OCI-LY7 (cell line): ENCODE data around the gene SMIM45.

Experiments
- BruUV-seq: library from RNA; stranded (reverse); fragments of 400-500 nt; replicated peaks from 2 replicates; lab custom pipeline; 2021; lab: Mats Ljungman, UMichigan
- CTCF ChIA-PET: fragments of 300-600 bp; sonication (Branson Sonifier 250); formaldehyde crosslinking; loops from one replicate; lab custom pipeline; 2022; ENCODE audit warnings: antibody characterized with exemption; ENCODE audit not compliant: unreplicated experiment; lab: Charles Lee
- POLR2A ChIA-PET: fragments of 300-600 bp; sonication (Branson Sonifier 250); formaldehyde crosslinking; loops from one replicate; lab custom pipeline; 2022; ENCODE audit warnings: antibody characterized with exemption; lab: Charles Lee
- DNase-seq: peaks from one replicate; pipeline ENCODE4 v3.0.0-alpha.2; 2015; ENCODE audit warnings: low spot score
- H2AFZ ChIP-seq: fragments of 200-600 bp; sonication (generic), shearing (Covaris generic); 2 replicates; pipeline ENCODE4 v1.6.1; 2014; ENCODE audit warnings: mild to moderate bottlenecking, antibody characterized with exemption, low read length, moderate library complexity
- H3K27ac ChIP-seq: fragments of 200-600 bp; sonication (generic); 2 replicates; pipeline ENCODE4 v1.5.1; 2014; ENCODE audit warnings: mixed run types, low read depth, mild to moderate bottlenecking, moderate library complexity, low read length, inconsistent platforms; ENCODE audit not compliant: poor library complexity, severe bottlenecking
- H3K36me3 ChIP-seq: fragments of 200-600 bp; sonication (generic); 2 replicates; pipeline ENCODE4 v1.6.1; 2014; ENCODE audit warnings: mild to moderate bottlenecking, antibody characterized with exemption, low read length, moderate library complexity, mixed read lengths; ENCODE audit not compliant: insufficient read depth
- H3K4me1 ChIP-seq: fragments of 200-600 bp; sonication (generic); 2 replicates; pipeline ENCODE4 v1.5.1; 2014; ENCODE audit warnings: mild to moderate bottlenecking, low read length; ENCODE audit not compliant: insufficient read depth, poor library complexity, severe bottlenecking
- H3K4me2 ChIP-seq: fragments of 200-600 bp; sonication (generic); 2 replicates; pipeline ENCODE4 v1.6.1; 2014; ENCODE audit warnings: mild to moderate bottlenecking, low read length
- H3K4me3 ChIP-seq: fragments of 200-600 bp; sonication (generic); 2 replicates; pipeline ENCODE4 v1.5.1; 2014; ENCODE audit warnings: mild to moderate bottlenecking, low read depth, low read length; ENCODE audit not compliant: poor library complexity, severe bottlenecking
- H3K79me2 ChIP-seq: fragments of 200-600 bp; sonication (generic); 2 replicates; pipeline ENCODE4 v1.6.1; 2016; ENCODE audit warnings: low read depth, mild to moderate bottlenecking, low read length, moderate library complexity, mixed read lengths; ENCODE audit not compliant: insufficient read depth
- H3K9me2 ChIP-seq: fragments of 200-600 bp; sonication (generic); 2 replicates; pipeline ENCODE4 v1.6.1; 2016; ENCODE audit warnings: mild to moderate bottlenecking, low read length, mixed read lengths; ENCODE audit not compliant: insufficient read depth
- H3K9me3 ChIP-seq: fragments of 200-600 bp; sonication (generic); 2 replicates; pipeline ENCODE4 v1.6.1; 2014; ENCODE audit warnings: mild to moderate bottlenecking, mixed run types, low read length, mixed read lengths
- H4K20me1 ChIP-seq: fragments of 200-600 bp; sonication (generic); 2 replicates; pipeline ENCODE4 v1.6.1; 2014; ENCODE audit warnings: mild to moderate bottlenecking, antibody characterized with exemption, low read length, moderate library complexity, mixed read lengths; ENCODE audit not compliant: insufficient read depth
- CTCF ChIP-seq: fragments of 200-600 bp; sonication (generic); conservative IDR thresholded peaks from 2 replicates; pipeline ENCODE4 v1.5.1; 2014; ENCODE audit warnings: mild to moderate bottlenecking, antibody characterized with exemption, low read length, moderate library complexity, mixed read lengths
- EZH2phosphoT487 ChIP-seq: fragments of 200-600 bp; sonication (generic); IDR thresholded peaks from 2 replicates; pipeline ENCODE4 v1.6.1; 2018; ENCODE audit warnings: low read depth, borderline replicate concordance, mild to moderate bottlenecking, mixed run types, antibody characterized with exemption, low read length, moderate library complexity, mixed read lengths
- intact Hi-C: fragments of 100-400 bp; cut with micrococcal nuclease; formaldehyde crosslinking; loops from one replicate; pipeline ENCODE4 v1.10.0; 2022; ENCODE audit not compliant: unreplicated experiment

SMIM45 gene

GRCh38 chr22:41927813-41928212 is 24.1 kb upstream of the SMIM45 start:
- peak; percentile 39 for DNase-seq
- Histone ChIP-seq H3K27ac (peak overlapping the region; percentile 76), H3K9me3 (no peaks in the 10 kb centered on the region), H2AFZ (no peak overlapping the region), H3K79me2 (peaks cover 4% of the 10 kb centered on the region; the same call in 1 of the 2 replicates), H3K4me3 (no peak overlapping the region), H3K9me2 (no peaks in the 10 kb centered on the region), H3K36me3 (peaks cover 26% of the 10 kb centered on the region; the same call in 1 of the 2 replicates), H3K4me1 (peaks cover 95% of the 10 kb centered on the region), H4K20me1 (no peaks in the 10 kb centered on the region), H3K4me2 (peak overlapping the region; percentile 68; the same call in 1 of the 2 replicates)
- intact Hi-C loops = loop anchor here (5.0 kb wide), 1 partner anchor 106 kb away; no protein-coding TSS in a partner anchor
- ChIA-PET CTCF (interaction anchor here (0.6 kb wide), 1 partner anchor 13 kb away, joined by 3 read pairs; no protein-coding TSS in a partner anchor), POLR2A (interaction anchor here (0.7 to 3.0 kb wide), 4 partner anchors 8 to 19 kb away, joined by 3 to 9 read pairs (median 4); partner anchors contain the start of gene CENPM)
- BruUV-seq = no TSS peak
- TF ChIP-seq EZH2phosphoT487 = no peak
- TF ChIP-seq CTCF = no peak

GRCh38 chr22:41928593-41929417 is 23.1 kb upstream of the SMIM45 start:
- POLR2A ChIA-PET = interaction anchor here (0.7 to 3.0 kb wide), 3 partner anchors 7 to 18 kb away, joined by 3 to 9 read pairs (median 6); partner anchors contain the start of gene CENPM
- BruUV-seq = no TSS peak
- Histone ChIP-seq H4K20me1 (no peaks in the 10 kb centered on the region), H3K4me2 (peak overlapping the region; percentile 68), H3K4me1 (peaks cover 95% of the 10 kb centered on the region), H3K9me3 (no peaks in the 10 kb centered on the region), H3K4me3 (no peak overlapping the region), H3K9me2 (no peaks in the 10 kb centered on the region), H3K27ac (peak overlapping the region; percentile 76), H3K36me3 (peaks cover 25% of the 10 kb centered on the region; the same call in 1 of the 2 replicates), H3K79me2 (peaks cover 2% of the 10 kb centered on the region; the same call in 1 of the 2 replicates), H2AFZ (no peak overlapping the region)
- no peak for TF ChIP-seq CTCF
- no peak for TF ChIP-seq EZH2phosphoT487
- intact Hi-C loops = loop anchor here (5.0 kb wide), 1 partner anchor 107 kb away; no protein-coding TSS in a partner anchor
- CTCF ChIA-PET = interaction anchor here (0.6 kb wide), 1 partner anchor 142 kb away, joined by 6 read pairs; no protein-coding TSS in a partner anchor
- no peak for DNase-seq
